Measurements from ENCODE around the gene TSHZ1.

TSHZ1 gene

GRCh38 chr18:75277610-75277928 is 67.0 kb downstream of the TSHZ1 start:
- DNase-seq, result no peak

- DNase-seq, result no peak
Measured at GRCh38 chr18:75279381-75279780, 68.8 kb downstream of the TSHZ1 start.

DNA sequence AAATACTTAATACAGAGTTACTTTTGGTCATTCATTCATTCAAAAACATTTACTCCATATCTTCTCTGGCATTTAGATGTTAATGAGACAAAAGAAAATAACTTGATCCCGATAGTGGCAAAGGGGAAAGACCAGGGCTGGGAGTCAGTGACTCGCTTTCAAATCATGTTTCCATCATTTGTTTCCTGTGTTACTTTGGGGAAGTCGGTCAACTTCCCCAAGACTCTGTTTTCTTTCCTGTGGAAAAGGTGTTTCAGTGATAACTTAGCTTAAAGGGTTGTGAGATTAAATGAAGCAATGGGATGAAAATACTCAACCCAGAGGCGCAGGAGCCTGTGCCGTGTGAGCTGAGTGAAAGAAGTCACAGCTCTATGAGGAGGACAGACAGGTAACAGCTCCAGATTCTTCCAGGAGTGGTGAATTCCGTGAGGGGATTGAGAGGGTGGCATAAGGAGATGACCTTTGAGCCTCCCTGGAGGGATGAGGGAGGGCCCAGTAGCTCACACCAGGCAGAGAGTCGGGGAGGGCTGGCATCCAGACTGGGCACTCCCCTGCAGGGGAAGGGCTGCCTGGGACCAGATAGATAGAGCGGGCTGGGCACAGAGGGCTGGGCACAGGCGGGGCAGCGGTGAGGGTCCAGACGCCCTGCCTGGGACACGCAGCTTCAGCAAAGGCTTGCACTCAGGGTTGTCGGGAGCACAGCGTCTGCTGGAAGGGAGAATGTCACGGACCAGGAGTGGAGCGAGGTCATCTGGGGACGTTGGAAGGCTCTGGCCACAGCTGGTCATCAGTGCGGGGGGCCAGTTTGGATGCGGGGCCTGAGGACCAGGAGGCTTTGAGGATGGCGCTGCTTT is 70.1 kb downstream of the TSHZ1 start:
- no peak for DNase-seq

DNA sequence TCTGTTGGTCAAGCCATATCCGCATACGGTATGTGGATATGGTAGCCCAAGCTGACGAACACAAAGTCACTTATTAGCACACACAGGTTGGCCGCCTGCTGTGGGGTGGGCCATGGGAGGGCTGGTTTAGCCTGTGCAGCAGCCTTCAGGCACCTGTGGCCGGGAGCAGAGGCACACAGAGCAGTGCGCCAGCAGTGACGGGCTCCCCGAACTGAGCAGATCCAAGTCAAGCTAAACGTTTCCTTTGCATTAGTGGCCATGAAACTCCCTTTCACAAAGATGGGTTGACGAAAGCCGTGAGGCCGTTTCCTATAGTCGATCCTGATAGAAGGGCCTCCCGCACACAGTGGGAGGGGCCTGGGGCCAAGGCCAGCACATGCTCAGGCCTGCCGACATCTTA is 72.1 kb downstream of the TSHZ1 start:
- DNase-seq, result no peak

DNA sequence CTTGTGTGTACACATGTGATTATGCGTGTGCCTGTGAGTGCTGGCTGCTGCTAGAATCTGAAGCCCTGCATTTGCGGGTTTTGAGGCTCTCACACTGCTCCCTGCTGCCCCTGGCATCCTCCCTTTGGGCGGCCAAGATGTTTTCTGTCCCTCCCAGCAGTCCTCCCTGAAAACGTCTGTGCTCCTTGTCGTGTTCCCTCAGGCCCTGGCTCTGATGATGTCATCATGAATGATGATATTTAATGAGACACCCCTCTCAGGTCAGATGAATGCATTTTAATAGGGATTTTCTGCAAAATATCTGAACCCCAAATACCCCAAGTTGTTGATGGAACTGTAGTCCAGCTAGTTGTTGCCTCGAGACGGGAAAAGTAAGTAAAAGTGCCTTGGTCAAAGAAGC is 73.1 kb downstream of the TSHZ1 start:
- DNase-seq, result no peak

DNA sequence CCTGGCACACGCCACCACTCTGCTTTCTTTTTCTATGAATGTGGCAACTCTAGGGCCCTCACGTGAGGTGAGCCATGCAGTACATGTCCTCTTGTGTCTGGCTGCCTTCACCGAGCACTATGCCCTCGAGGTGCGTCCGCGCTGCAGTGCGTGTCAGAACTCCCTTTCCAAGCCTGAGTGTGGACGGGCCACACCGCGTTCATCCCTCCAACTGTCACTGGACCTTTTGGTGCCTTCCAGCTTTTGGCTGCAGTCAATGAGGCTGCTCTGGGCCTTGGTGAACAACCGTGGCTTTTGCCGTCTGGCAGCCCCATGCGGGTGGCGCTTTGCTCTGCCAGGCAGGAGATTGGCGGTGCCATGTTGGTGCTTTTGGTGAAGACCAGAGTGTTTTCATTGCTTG is 74.0 kb downstream of the TSHZ1 start:
- no peak for DNase-seq

- DNase-seq, result no peak
Measured at GRCh38 chr18:75285876-75286275, 75.3 kb downstream of the TSHZ1 start.

DNA sequence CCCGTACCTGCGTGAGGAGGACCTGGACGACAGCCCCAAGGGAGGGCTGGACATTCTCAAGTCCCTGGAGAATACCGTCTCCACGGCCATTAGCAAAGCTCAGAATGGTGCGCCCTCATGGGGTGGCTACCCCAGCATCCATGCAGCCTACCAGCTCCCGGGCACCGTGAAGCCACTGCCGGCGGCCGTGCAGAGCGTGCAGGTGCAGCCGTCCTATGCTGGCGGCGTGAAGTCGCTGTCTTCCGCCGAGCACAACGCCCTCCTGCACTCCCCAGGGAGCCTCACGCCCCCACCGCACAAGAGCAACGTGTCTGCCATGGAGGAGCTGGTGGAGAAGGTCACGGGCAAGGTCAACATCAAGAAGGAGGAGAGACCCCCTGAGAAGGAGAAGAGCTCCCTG is 76.4 kb downstream of the TSHZ1 start:
- no peak for DNase-seq

GRCh38 chr18:75287700-75288099 is 77.1 kb downstream of the TSHZ1 start:
- no peak for DNase-seq

GRCh38 chr18:75289761-75290160 is 79.2 kb downstream of the TSHZ1 start:
- no peak for DNase-seq

GRCh38 chr18:75290737-75291358 is 80.3 kb downstream of the TSHZ1 start:
- DNase-seq, result no peak

- no peak for DNase-seq
Measured at GRCh38 chr18:75291460-75291859, 80.9 kb downstream of the TSHZ1 start.

DNA sequence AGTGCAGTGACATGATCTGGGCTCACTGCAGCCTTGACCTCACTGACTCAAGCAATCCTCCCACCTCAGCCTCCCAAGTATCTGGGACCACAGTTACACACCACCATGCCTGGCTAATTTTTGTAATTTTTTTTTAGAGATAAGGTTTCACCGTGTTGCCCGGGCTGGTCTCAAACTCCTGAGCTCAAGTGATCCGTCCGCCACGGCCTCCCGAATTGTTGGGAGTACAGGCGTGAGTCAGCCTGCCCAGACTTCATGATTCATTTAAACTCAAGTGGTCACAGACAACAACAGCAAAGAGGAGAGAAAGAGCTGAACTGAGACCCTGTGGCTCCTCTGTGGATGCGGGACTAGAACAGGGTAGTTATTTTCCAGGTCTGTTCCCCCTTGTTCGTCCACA is 83.0 kb downstream of the TSHZ1 start:
- DNase-seq, result no peak

DNA sequence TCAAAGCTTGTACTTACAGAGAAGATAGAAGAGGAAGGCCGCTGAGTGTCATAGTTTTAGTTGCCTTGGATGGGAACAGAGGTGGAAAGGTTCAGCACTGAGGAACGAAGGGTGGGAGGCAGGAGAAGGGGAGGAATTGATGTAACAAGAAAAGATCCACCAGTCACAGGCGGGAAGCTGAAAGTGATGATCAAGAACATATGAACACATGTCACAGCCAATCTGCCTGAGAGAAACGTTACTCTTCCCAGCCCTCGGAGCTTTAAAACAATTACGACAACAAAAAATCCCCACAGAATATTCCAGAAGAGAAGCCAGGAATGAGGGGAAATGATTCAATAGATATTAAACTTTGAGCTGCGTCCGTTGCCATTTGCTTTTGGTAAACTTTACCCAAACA is 87.1 kb downstream of the TSHZ1 start:
- no peak for DNase-seq

GRCh38 chr18:75304678-75305557 is 94.3 kb downstream of the TSHZ1 start:
- no peak for DNase-seq

- DNase-seq, result no peak
Measured at GRCh38 chr18:75305984-75306383, 95.4 kb downstream of the TSHZ1 start.

GRCh38 chr18:75307530-75307929 is 96.9 kb downstream of the TSHZ1 start:
- no peak for DNase-seq

DNA sequence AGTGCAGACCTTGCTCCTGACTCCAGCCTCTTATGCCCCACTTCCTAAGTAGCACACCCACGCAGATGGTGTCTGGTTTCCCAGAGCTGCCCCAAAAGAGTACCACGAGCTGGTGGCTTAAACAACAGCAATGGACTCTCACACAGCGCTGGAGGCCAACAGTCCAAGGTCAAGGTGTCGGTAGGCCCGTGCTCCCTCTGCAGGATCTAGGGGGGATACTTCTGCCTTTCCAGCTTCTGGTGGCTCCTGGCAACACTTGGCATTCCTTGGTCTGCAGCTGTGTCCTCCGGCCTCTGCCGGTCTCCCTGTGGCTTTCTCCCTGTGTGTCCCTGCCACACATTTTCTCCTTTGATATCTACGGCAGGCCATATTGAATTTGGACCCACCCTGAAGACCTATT is 99.0 kb downstream of the TSHZ1 start:
- no peak for DNase-seq

DNA sequence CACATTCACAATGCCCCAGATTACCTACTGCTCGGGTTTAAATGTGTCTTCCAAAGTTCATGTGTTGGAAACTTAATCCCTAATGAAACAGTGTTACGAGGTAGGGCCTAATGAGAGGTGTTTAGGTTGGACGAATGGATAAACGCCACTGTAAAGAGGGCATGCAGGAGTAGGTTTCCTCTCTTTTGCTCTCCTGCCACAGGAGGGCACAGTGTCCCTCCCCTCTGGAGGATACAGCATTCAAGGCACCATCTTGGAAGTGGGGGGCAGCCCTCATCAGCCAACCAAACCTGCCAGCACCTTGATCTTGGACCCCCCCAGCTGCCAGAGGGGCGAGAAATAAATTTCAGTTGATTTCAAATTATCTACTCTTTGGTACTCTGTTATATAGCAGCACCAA is 103.5 kb downstream of the TSHZ1 start:
- DNase-seq, result no peak

GRCh38 chr18:75314606-75315005 is 104.0 kb downstream of the TSHZ1 start:
- DNase-seq, result no peak

GRCh38 chr18:75316223-75316622 is 105.6 kb downstream of the TSHZ1 start:
- DNase-seq, result no peak

DNA sequence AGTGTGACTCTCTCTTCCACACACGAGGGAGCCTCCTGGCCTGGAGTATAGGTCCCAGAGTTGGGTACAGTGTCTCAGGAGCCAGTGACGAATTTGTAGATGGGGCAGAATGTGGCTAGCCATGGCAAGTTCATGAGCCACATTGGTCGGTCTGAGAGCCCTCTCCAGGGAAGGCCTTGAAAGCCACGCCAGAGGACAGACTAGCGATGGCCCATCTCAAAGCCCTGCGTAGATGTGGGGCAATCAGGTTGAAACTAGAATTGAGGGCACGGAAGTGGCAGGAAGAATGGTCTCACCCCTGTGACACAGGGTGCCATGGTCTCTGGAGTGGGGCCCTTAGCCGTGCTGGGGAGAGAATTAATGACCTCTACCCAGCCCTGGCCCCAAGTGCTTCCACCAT is 106.2 kb downstream of the TSHZ1 start:
- no peak for DNase-seq

DNA sequence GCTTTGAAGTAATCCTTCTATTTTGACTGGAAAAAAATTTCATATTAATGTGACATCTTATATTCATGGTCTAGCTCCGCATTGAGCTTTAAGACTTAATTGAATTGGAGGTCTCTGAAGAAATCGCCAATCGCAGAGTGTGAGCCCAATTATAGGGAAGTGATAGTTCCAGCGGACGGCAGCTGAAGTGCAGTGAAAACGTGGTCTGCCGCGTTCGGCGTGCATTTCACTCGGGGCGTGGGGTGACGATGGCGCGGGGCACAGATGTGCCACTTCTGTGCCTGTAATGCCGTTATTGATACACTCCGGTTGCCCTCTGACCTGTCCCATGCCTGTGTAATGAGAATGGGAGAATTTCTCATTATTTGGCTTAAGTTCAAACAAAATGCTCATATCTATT is 106.7 kb downstream of the TSHZ1 start:
- DNase-seq, result no peak

- DNase-seq, result no peak
Measured at GRCh38 chr18:75317703-75318102, 107.1 kb downstream of the TSHZ1 start.
